Stimulated activated CD8-positive, alpha-beta memory T cell treated with anti-CD3 and anti-CD28 coated beads, Interleukin-7, amount 100 ng/mL, for 48 hours (primary cell): Measurements from ENCODE around the gene KLK11.
"Not testable (repeated sequence)": the region's sequence is repeated elsewhere in the genome, so short reads cannot be mapped to it uniquely, and the experiment has no call there.

ENCODE experiments used
- DNase-seq, 2 donors: peaks; one replicate each; pipeline ENCODE4 v3.0.0-alpha.2; 2020; ENCODE audit warnings: low read depth in 1 of 2; ENCODE audit errors: extremely low read depth in 1 of 2

Gene KLK11

DNA sequence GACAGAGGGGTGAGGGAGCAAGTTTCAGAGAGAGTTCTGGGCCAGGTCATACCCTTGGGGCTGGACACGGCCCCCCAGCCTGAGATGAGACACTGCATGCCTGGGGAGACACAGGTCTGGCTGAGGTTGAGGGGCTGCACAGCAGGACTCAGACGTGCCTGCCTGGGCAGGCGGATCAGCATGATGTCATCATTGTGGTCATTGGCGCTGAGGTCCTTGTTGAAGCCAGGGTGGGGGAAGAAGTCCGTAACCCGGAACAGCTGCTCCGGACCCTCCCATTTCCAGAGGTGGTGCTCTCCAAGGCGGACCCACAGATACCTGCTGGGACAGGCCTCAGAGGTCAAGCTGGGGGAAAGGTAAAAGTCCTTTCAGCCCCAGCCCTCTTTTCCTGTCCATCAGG lies 20.0 kb downstream of the KLK11 start:
- DNase-seq, result no peak

- no peak for DNase-seq
Observed at GRCh38 chr19:51005248-51005647, 21.2 kb downstream of the KLK11 start.

DNA sequence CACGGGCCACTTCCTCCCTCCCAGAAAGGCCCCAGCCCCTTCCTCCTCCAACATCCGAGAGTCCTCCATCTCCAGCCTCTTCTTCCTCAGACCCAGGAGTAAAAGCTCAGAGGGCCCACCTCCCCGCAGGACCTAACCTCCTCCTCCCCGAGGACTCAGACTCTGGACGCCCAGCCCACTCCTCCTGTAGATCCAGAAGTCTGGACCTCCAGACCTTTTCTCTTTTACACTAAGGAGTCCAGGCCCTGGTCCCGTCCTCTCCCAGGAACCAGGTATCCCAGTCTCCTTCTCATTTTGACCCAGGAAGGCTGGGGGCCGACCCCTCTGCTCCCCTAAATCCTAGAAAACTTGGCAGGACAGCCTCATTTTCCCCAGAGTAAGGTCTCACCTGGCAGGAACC lies 23.1 kb downstream of the KLK11 start:
- no peak for DNase-seq

GRCh38 chr19:51002542-51003311 lies 23.7 kb downstream of the KLK11 start:
- DNase-seq, result peak; percentile 11 to 25

DNA sequence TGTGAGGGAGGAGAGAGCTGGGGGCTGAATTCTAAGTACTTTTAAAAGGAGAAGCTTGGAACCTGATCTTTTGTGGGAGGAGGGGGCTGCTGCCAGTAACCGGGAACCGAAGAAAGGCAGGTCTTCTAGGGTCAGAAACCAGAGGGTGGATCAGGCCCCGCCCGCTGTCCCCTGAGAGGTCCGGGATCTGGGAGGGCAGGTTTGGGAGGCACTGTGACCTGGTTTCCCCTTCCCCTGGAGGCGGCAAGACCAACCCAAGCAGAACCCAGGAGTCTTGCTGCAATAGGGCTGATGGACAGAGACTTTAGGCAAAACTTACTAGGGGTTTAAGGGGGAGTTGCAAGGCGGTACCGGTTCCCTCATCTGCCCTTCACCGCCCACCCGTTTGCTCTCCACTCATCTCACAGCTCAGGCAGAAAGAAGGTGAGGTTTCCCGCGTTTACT lies 24.3 kb downstream of the KLK11 start:
- no peak for DNase-seq

DNA sequence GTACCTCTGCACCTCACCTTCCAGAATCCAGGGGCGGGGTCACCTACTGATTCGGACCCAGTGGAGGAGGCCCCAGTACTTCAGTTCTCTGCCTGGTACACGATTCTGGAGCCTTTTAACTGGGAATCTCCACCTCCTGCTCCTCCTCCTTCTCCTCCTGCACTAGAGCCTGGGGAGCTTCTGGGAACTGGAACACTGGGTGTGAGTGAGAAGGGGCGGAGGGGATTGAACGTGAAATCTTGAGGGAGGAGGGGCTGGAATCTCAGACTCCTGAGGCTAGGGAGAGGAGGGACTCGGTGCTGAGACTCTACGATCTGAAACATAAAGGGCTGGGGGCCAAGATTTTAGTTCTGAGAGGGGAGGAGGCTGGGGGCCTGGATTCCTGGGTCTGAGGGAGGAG lies 24.9 kb downstream of the KLK11 start, which contains the start of gene KLK8:
KLK8 (minus strand) TSS at position 90 of the 400 bp plus-strand sequence. CDS start 437 bp downstream, outside the sequence.
- DNase-seq, result no peak

DNA sequence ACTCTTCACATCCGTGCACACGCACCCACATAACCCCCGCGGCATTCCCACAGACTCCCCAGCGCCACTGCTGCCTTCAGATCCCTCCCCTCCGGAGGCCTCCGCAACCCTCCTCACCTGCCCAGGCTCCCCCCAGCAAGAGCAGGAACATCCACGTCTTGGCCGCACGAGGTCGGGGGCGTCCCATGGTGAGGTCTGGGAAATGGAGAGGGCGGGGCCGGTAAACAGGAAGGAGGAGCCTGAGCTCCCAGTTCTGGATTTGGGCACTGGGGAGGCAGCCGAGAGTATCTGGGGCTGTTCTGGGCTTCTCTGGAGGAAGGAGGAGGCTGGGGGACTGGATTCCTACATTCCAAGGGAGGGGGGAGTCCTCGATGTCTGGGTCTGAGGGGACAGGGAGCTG lies 25.4 kb downstream of the KLK11 start:
- no peak for DNase-seq

GRCh38 chr19:51000426-51000825 lies 26.0 kb downstream of the KLK11 start:
- no peak for DNase-seq

GRCh38 chr19:50998686-50999085 lies 27.7 kb downstream of the KLK11 start:
- DNase-seq, result no peak

DNA sequence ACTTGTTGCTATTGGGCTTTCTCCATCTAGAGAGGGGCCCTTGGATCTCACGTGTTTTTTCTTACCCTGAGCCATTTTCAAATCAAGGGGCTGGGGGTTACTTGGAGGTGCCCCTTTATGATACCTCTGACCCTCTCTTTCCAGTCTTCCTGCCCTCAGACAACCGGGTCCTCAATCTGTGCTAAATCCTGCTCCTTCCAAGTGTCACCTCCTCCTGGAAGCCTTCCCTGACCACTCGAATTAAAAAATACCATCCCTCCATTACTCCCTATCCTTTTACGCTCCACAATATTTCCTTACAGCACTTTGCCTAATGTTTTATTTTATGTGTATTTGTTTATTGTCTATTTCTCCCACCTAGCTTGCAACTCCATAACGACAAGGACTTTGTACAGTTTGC lies 28.4 kb downstream of the KLK11 start:
- DNase-seq, result no peak

DNA sequence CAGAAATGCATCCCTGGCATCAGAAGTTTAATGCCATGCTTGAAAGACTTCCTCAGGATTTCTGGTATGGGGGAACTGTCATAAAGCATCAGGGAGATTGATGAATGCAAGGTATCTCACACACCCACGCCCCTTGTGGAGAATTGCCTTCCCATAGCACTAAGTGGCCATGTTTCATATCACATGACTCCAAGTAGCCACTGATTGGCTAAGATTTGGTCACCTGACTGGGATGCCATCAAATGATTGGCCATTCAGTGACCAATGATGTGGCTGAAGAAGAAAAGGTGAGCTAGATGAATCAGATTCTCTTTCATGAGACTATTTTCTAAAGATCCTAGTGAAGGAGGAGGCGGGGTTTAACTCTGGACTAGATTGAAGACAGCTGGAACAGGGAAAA lies 32.3 kb downstream of the KLK11 start:
- no peak for DNase-seq

- DNase-seq, result no peak
Observed at GRCh38 chr19:50992666-50993035, 33.8 kb downstream of the KLK11 start.

- not testable (repeated sequence) for DNase-seq
Observed at GRCh38 chr19:50984416-50984815, 42.0 kb downstream of the KLK11 start.

GRCh38 chr19:50983625-50984292 lies 42.7 kb downstream of the KLK11 start, which contains the start of gene KLK7:
TSS of gene KLK7 (minus strand) at chr19:50983917. CDS start at chr19:50982399, 1,518 bp downstream.
- no peak for DNase-seq

DNA sequence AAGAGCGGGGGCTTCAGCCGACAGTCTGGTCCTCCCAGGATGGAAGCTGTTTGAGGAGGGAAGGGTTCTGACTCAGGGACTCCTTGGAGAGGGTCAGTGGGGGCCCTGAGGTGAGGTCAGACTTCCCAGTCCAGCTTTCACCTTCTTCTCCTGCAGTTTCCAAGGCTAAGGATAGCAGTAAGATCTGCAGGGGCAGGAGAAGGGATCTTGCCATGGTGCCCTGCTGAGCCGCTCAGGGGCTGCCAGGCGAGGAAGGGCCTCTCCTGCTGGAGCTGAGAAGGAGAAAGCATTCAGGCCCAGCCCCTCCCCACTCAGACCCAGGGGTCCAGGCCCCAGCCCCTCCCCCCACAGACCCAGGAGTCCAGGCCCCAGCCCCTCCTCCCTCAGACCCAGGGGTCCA lies 44.2 kb downstream of the KLK11 start:
- DNase-seq, result no peak

DNA sequence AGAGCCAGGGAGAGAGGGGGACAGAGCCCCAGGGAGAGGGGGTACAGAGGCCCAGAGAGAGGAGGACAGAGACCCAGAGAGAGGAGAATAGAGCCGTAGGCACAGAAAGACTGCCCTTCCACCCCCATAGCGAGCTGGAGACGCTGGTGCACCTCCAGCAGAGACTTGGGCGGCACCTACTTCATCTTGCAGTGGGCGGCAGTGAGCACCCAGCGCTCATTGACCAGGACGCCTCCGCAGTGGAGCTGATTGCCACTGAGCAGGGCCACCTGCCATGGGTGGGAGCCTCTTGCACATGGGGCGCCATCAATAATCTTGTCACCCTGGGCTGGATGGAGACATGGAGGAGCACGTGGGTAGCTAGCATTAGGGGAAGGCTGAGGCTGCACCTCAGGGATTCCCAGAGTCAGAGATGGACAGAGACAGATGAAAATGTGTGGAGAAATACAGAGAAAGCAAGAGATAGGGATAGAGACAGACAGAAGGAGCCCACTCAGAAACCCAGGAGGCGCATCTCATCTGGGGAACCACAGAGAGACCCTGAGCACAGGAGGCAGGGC lies 44.7 kb downstream of the KLK11 start:
- DNase-seq, result no peak

DNA sequence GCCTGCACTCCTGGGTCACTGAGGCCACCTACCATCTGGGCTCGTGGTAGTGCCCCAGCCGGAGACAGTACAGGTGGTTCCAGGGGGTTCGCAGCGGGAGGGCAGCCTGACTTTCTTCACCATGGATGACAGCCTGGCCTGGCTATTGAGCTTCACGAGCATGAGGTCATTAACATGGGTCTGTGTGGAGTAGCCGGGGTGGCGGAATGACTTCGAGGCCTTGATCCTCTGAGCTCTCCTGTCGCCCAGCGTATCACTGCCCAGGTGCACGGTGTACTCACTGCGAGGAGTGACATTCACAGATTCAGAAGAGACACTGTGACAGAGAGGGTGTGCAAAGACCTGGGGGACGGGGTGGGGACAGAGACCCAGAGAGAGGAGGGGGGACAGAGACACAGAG lies 46.2 kb downstream of the KLK11 start:
- no peak for DNase-seq

DNA sequence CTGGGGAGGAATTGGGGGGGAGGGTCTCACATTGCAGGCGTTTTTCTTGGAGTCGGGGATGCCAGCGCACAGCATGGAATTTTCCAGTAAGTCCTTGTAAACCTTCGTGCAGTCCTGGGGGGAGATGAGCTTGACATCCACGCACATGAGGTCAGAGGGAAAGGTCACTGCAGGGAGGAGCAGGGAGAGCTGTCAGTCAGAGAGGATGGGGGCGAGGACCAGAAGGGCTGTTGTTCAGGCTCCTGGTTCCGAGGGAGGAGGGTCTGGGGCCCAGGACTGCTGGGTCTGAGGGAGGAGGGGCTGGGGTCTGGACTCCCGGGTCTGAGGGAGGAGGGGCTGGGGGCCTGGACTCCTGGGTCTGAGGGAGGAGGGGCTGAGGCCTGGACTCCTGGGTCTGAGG lies 46.7 kb downstream of the KLK11 start:
- no peak for DNase-seq

- DNase-seq, result no peak
Observed at GRCh38 chr19:50978772-50979390, 47.5 kb downstream of the KLK11 start.

GRCh38 chr19:50977626-50978025 lies 48.8 kb downstream of the KLK11 start:
- DNase-seq, result no peak

DNA sequence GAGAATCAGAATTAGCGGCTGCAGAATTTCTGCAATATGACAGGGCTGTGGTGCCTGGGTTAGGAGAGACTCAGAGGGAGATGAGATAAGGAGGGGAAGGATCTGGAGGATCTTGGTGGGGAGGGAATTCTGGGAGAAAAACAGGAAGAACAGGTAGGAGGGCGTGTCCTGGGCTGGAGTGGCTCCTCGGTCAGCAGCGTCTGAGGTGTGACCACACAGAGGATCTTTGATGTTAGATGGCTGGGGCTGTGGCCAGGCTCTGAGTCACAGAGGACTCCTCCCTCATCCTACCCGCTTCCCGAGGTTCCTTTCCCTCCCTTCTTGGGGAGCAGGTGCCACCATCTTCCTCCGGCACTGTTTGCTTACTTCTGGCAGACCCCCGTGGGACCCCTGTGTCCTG lies 50.6 kb downstream of the KLK11 start:
- DNase-seq, result no peak
